Heart left ventricle (tissue), 16 donors: ENCODE measurements around the gene VASH1. TPM values are rescaled to one million over a fixed set of nuclear protein-coding genes. Genes with fewer than 3 reads are reported as not detected.

ENCODE experiments used
- ATAC-seq, 4 donors: fragments of 200-7000 bp; cut with Tn5 transposase; one replicate each; pipeline ENCODE4 v1.9.1; 2020 to 2022; ENCODE audit warnings: moderate library complexity in 4 of 4, mild to moderate bottlenecking in 3 of 4, moderate number of reproducible peaks in 1 of 4
- DNase-seq, 5 donors: peaks; one replicate each; pipeline ENCODE4 v3.0.0-alpha.2; 2020
- H3K27ac ChIP-seq, 12 donors: fragments of 200-600 bp; sonication (generic) in 4 of 12; one replicate each; pipeline versions ENCODE4 v1.5.0 to v1.8.0; 2016 to 2022; ENCODE audit warnings: mild to moderate bottlenecking in 2 of 12
- H3K27me3 ChIP-seq, 9 donors: fragments of 200-600 bp; sonication (generic) in 2 of 9; one replicate each; pipeline versions ENCODE4 v1.5.1 to v1.8.0; 2016 to 2022; ENCODE audit warnings: mild to moderate bottlenecking in 3 of 9
- H3K36me3 ChIP-seq, 9 donors: fragments of 200-600 bp; sonication (generic) in 2 of 9; one replicate each; pipeline versions ENCODE4 v1.5.0 to v1.8.0; 2018 to 2022; ENCODE audit warnings: mild to moderate bottlenecking in 2 of 9
- H3K4me1 ChIP-seq, 12 donors: fragments of 200-600 bp; sonication (generic) in 4 of 12; one replicate each; pipeline versions ENCODE4 v1.5.0 to v1.8.0; 2016 to 2022; ENCODE audit warnings: mild to moderate bottlenecking in 3 of 12
- H3K4me3 ChIP-seq, 12 donors: fragments of 200-600 bp; sonication (generic) in 4 of 12; one replicate each; pipeline versions ENCODE4 v1.5.0 to v1.8.0; 2017 to 2022; ENCODE audit warnings: mild to moderate bottlenecking in 9 of 12, moderate library complexity in 4 of 12
- H3K9me3 ChIP-seq, 12 donors: fragments of 200-600 bp; sonication (generic) in 4 of 12; one replicate each; pipeline versions ENCODE4 v1.5.0 to v1.8.0; 2016 to 2022; ENCODE audit warnings: mild to moderate bottlenecking in 1 of 12
- POLR2A ChIP-seq, 2 donors: fragments of 450-650 bp; IDR thresholded peaks; one replicate each; pipeline ENCODE4 v1.6.1; 2017; ENCODE audit warnings: antibody characterized with exemption in 2 of 2, mild to moderate bottlenecking in 2 of 2, moderate library complexity in 2 of 2
- WGBS, 4 donors: extraction: QIAGEN DNeasy Blood & Tissue Kit in 2 of 4; methylation state at CpG; one replicate each; pipeline versions ENCODE4 v1.1.5 to v1.1.7; 2013 to 2018; 5-methylcytosine and 5-hydroxymethylcytosine counted together
- intact Hi-C, 10 donors: fragments of 100-400 bp; cut with DNase I; formaldehyde crosslinking; loops; one replicate each; pipeline versions ENCODE4 v1.11.1 to v1.14.2; 2022
- polyA plus RNA-seq, 2 donors: library from polyadenylated mRNA; stranded (reverse); fragments of 200-250 nt; gene quantifications; one replicate each; pipeline ENCODE4 v1.2.3, GENCODE V29; 2013
- total RNA-seq, 9 donors: library from RNA; depleted of rRNA in 2 of 9; stranded (reverse); fragments of >200 nt in 2 of 9; fragmentation: NEBNext Ultra II Directional in 3 of 9; extraction: Animal tissue kit (Norgen Biotek cat#: 25700) in 3 of 9; gene quantifications; one replicate each; pipeline versions ENCODE4 v1.1.0 to v1.2.4, GENCODE V29; 2016 to 2023
- TF ChIP-seq, protein P1 (sequence below), 12 donors: fragments of 200-600 bp; sonication (generic) in 4 of 12; IDR thresholded peaks; one replicate each; pipeline versions ENCODE4 v1.5.0 to v1.8.0; 2018 to 2022; ENCODE audit warnings: antibody characterized with exemption in 12 of 12, mild to moderate bottlenecking in 5 of 12
- donor health status: ischemic (EF 13 %, LVEDD 7.1; RV severe dilation, severe dysfunction).
- donor health status: healthy with polysubstance abuse.
- donor health status: DM: no; HTN: yes; CAD: no.
- donor health status: DM: no; HTN: no; CAD: no.
- donor health status: ischemic (EF 25% LVEDD 6.9; RV normal size, moderate dysfunction).
- donor health status: ischemic (EF 25% LVEDD 5.7; RV mildly dilated, moderate dysfunction).
- donor health status: healthy.
- donor health status: DM: yes; HTN: yes; CAD: no.
- donor health status: ischemic (EF 35%, LVEDD 5.7; RV mildly dilated, moderate dysfunction).
- donor health status: nonischemic (EF 11% LVEDD 7.7; RV severe dilation, severe dysfunction).
- donor health status: DM: yes; HTN: yes; CAD: no.
- donor health status: PGD.
- donor health status: ischemic (EF 29% LVEDD 5.4; RV normal size, mild dysfunction).
- donor health status: nonischemic (EF 23%, LVEDD 6.1; RV moderate dilation, normal function).

The VASH1 gene
- total and polyA plus RNA-seq, 11 donors = 7.8 to 30.8 (median 11.1) TPM

DNA sequence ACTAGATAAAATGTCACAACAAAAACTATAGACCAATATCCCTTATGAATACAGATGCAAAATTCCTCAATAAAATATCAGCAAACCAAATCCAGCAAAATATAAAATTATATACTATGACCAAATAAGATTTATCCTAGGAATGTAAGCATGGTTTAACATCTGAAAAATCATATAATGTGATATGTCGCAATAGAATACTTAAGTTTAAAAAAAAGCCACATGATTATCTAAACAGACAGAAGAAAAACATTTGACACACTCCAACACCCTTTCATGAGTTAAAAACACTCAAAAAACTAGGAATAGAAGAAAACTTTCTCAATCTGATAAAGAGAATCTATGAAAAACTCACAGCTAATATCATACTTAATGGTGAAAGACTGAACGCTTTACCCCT is 31.2 kb downstream of the VASH1 start:
- H3K9me3 ChIP-seq = peaks cover 0 to 12% (median 0%) of the 10 kb centered on the region in 12 donors
- TF ChIP-seq, protein P1, sequence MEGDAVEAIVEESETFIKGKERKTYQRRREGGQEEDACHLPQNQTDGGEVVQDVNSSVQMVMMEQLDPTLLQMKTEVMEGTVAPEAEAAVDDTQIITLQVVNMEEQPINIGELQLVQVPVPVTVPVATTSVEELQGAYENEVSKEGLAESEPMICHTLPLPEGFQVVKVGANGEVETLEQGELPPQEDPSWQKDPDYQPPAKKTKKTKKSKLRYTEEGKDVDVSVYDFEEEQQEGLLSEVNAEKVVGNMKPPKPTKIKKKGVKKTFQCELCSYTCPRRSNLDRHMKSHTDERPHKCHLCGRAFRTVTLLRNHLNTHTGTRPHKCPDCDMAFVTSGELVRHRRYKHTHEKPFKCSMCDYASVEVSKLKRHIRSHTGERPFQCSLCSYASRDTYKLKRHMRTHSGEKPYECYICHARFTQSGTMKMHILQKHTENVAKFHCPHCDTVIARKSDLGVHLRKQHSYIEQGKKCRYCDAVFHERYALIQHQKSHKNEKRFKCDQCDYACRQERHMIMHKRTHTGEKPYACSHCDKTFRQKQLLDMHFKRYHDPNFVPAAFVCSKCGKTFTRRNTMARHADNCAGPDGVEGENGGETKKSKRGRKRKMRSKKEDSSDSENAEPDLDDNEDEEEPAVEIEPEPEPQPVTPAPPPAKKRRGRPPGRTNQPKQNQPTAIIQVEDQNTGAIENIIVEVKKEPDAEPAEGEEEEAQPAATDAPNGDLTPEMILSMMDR (IDR thresholded peaks at IDR 0.05) = no peak
- no peak for TF ChIP-seq POLR2A (IDR thresholded peaks at IDR 0.05)
- 97 to 98% (median 98%) methylated on average over 2 of the region's 2 CpGs for WGBS, 4 donors
- DNase-seq = no peak
- H3K27me3 ChIP-seq = no peaks in the 10 kb centered on the region
- H3K4me1 ChIP-seq = peaks cover 0 to 5% (median 0%) of the 10 kb centered on the region in 12 donors
- no peak overlapping the region for H3K27ac ChIP-seq
- no peak overlapping the region for H3K4me3 ChIP-seq
- intact Hi-C loops = no loop called here
- peaks cover 0 to 98% (median 82%) of the 10 kb centered on the region in 9 donors for H3K36me3 ChIP-seq
- no peak for ATAC-seq

DNA sequence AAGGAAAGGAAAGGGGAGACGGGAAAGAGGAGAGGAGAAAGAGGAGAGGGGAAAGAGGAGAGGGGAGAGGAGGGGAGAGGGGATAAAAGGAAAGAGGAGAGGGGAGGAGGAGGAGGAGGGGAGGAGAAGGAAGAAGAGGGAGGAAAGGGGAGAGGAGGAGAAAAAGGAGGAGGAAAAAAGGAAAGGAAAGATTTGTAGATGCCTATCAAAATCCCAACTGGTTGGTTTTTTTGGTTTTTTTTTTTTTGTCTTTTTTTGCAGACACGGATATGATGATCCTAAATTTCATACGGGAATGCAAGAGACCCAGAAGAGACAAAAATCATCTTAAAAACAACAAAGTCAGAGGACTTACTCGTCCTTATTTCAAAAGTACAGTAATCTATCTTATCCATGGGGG is 32.1 kb downstream of the VASH1 start:
- TF ChIP-seq, protein P1 (IDR thresholded peaks at IDR 0.05) = no peak
- no peak for TF ChIP-seq POLR2A (IDR thresholded peaks at IDR 0.05)
- H3K9me3 ChIP-seq = peaks cover 0 to 12% (median 0%) of the 10 kb centered on the region in 12 donors
- intact Hi-C loops = no loop called here
- ATAC-seq (no peak), DNase-seq (no peak)
- H3K27me3 ChIP-seq = no peaks in the 10 kb centered on the region
- WGBS, 4 donors = 76 to 93% (median 86%) methylated on average over 4 of the region's 4 CpGs
- peaks cover 0 to 3% (median 0%) of the 10 kb centered on the region in 12 donors for H3K4me1 ChIP-seq
- H3K4me3 ChIP-seq = no peak overlapping the region
- no peak overlapping the region for H3K27ac ChIP-seq
- H3K36me3 ChIP-seq = peaks cover 0 to 98% (median 82%) of the 10 kb centered on the region in 9 donors

DNA sequence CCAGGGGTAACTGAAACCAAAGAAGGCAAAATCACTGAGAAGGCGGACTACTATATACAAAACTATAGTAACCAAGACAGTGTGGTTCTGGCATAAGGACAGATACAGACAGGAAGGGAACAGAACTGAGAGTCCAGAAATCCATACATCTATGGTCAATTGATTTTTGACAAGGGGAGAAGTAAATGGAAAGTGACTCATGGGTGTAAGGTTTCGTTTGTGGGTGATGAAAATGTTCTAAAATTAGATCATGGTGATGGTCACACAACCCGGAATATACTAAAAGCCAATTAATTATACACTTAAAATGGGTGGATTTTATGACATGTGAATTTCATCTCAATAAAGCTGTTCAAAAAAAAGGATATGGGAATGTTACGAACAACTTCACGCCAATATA is 32.7 kb downstream of the VASH1 start:
- no peaks in the 10 kb centered on the region for H3K27me3 ChIP-seq
- H3K36me3 ChIP-seq = peaks cover 0 to 96% (median 82%) of the 10 kb centered on the region in 9 donors
- peaks cover 0 to 12% (median 0%) of the 10 kb centered on the region in 12 donors for H3K9me3 ChIP-seq
- H3K27ac ChIP-seq = no peak overlapping the region
- intact Hi-C loops = no loop called here
- H3K4me1 ChIP-seq = no peaks in the 10 kb centered on the region
- no peak for DNase-seq
- TF ChIP-seq POLR2A (IDR thresholded peaks at IDR 0.05) = no peak
- TF ChIP-seq, protein P1 (IDR thresholded peaks at IDR 0.05) = no peak
- ATAC-seq = no peak
- WGBS, 4 donors = 80 to 94% (median 88%) methylated on average over 5 of the region's 5 CpGs
- no peak overlapping the region for H3K4me3 ChIP-seq

GRCh38 chr14:76806446-76806845 is 45.2 kb downstream of the VASH1 start:
- ATAC-seq (no peak), DNase-seq (no peak)
- H3K4me3 ChIP-seq = no peak overlapping the region
- no peaks in the 10 kb centered on the region for H3K9me3 ChIP-seq
- TF ChIP-seq, protein P1 (IDR thresholded peaks at IDR 0.05) = no peak
- no peak for TF ChIP-seq POLR2A (IDR thresholded peaks at IDR 0.05)
- peaks cover 0 to 25% (median 12%) of the 10 kb centered on the region in 12 donors for H3K4me1 ChIP-seq
- intact Hi-C loops = no loop called here
- H3K27me3 ChIP-seq = no peaks in the 10 kb centered on the region
- H3K36me3 ChIP-seq = peaks cover 0 to 87% (median 77%) of the 10 kb centered on the region in 9 donors
- no peak overlapping the region for H3K27ac ChIP-seq
- 91 to 97% (median 96%) methylated on average over 11 to 12 of the region's 12 CpGs for WGBS, 4 donors
